ENCODE measurements around the gene NUMB. TPM values are rescaled to one million over a fixed set of nuclear protein-coding genes. Genes with fewer than 3 reads are reported as not detected.

The NUMB gene
- total and polyA plus RNA-seq, 2 donors (not counting 3 experiments of a cell fraction or from before 2014, with no cell fraction given): 128 to 164 TPM

DNA sequence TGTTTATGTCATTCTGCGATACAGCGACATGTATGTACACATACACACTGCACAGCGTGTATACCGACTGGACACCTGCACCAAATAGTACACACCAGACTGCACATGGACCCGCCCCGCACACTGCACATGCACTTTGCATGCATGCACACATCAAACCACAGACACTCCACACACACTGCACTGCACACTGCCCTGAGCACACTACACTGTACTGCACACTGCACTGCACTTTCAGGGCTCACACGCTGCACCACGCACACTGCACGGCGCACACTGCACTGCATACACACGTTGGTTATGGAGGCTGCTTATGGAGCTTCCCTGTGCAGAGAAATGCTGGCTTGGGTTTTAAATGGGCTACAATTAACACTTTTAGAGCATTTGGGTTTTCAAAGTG lies 219.4 kb downstream of the NUMB start:
- TF ChIP-seq, protein P1, sequence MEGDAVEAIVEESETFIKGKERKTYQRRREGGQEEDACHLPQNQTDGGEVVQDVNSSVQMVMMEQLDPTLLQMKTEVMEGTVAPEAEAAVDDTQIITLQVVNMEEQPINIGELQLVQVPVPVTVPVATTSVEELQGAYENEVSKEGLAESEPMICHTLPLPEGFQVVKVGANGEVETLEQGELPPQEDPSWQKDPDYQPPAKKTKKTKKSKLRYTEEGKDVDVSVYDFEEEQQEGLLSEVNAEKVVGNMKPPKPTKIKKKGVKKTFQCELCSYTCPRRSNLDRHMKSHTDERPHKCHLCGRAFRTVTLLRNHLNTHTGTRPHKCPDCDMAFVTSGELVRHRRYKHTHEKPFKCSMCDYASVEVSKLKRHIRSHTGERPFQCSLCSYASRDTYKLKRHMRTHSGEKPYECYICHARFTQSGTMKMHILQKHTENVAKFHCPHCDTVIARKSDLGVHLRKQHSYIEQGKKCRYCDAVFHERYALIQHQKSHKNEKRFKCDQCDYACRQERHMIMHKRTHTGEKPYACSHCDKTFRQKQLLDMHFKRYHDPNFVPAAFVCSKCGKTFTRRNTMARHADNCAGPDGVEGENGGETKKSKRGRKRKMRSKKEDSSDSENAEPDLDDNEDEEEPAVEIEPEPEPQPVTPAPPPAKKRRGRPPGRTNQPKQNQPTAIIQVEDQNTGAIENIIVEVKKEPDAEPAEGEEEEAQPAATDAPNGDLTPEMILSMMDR (IDR thresholded peaks at IDR 0.05; ENCODE audit: extremely low read depth in 1 of 2, insufficient read depth in 1 of 2, low read depth in 1 of 2, low read length in 2 of 2): no peak
- TF ChIP-seq, protein P2, sequence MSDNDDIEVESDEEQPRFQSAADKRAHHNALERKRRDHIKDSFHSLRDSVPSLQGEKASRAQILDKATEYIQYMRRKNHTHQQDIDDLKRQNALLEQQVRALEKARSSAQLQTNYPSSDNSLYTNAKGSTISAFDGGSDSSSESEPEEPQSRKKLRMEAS (IDR thresholded peaks at IDR 0.05; ENCODE audit: insufficient read depth, insufficient read length): no peak
- TF ChIP-seq POLR2A (IDR thresholded peaks at IDR 0.05; ENCODE audit: low read depth, low read length) (no peak), GATA2 (IDR thresholded peaks at IDR 0.05; ENCODE audit: insufficient read depth, insufficient read length, low read depth, low read length) (no peak), FOS (IDR thresholded peaks at IDR 0.05; ENCODE audit: borderline replicate concordance, insufficient read depth, low read length) (no peak), POLR2AphosphoS5 (IDR thresholded peaks at IDR 0.05; ENCODE audit: insufficient read depth, low read depth, low read length) (no peak), MYC (IDR thresholded peaks at IDR 0.05; ENCODE audit: low read depth, low read length) (no peak), JUN (IDR thresholded peaks at IDR 0.05; ENCODE audit: borderline replicate concordance, insufficient read depth, insufficient read length, low read depth) (no peak)
- intact Hi-C loops (cut with micrococcal nuclease): no loop called here
- peaks cover 5 to 6% of the 10 kb centered on the region in 2 experiments for H3K27me3 ChIP-seq (ENCODE audit: control insufficient read depth in 2 of 2, insufficient read depth in 2 of 2, low read length in 2 of 2)
- H3K4me1 ChIP-seq (ENCODE audit: control insufficient read depth, extremely low read depth, insufficient read depth, low read length): peaks cover 21% of the 10 kb centered on the region
- no peaks in the 10 kb centered on the region for H3K79me2 ChIP-seq (ENCODE audit: control insufficient read depth, insufficient read depth, low read length)
- H3K36me3 ChIP-seq (ENCODE audit: control insufficient read depth in 2 of 2, extremely low read depth in 1 of 2, insufficient read depth in 2 of 2, low read length in 2 of 2): no peaks in the 10 kb centered on the region
- no TSS peak for BruUV-seq (replicated peaks)
- no peak overlapping the region for H3K9ac ChIP-seq (replicated peaks; ENCODE audit: extremely low read depth, insufficient read depth, low read length)
- H3K9me1 ChIP-seq (replicated peaks; ENCODE audit: control insufficient read depth, extremely low read depth, insufficient read depth, low read length): no peaks in the 10 kb centered on the region
- CTCF ChIA-PET: interaction anchor here (1.2 to 1.8 kb wide), 4 partner anchors 29 to 66 kb away, joined by 3 to 8 read pairs (median 6); no protein-coding TSS in a partner anchor
- POLR2A ChIA-PET: no interaction called here
- no peak overlapping the region for H3K4me2 ChIP-seq (ENCODE audit: insufficient read depth, low read length)
- FAIRE-seq (no peak), DNase-seq (ENCODE audit: low read depth, low spot score) (no peak)
- H3K9me3 ChIP-seq (replicated peaks; ENCODE audit: control insufficient read depth, insufficient read depth, low read length): no peaks in the 10 kb centered on the region
- dilution Hi-C loops (cut with MboI; ENCODE audit: extremely low pct_ligation_motif_present, low sequenced_read_pairs): no loop called here
- no peak overlapping the region for H3K4me3 ChIP-seq (replicated peaks in 1 of 3; ENCODE audit: insufficient read depth in 1 of 3, low read depth in 1 of 3, low read length in 3 of 3)
- no peak overlapping the region for H3K27ac ChIP-seq (ENCODE audit: insufficient read depth, low read depth, low read length)
- H2AFZ ChIP-seq (ENCODE audit: low read depth, low read length): no peak overlapping the region
- no peaks in the 10 kb centered on the region for H4K20me1 ChIP-seq (replicated peaks; ENCODE audit: control insufficient read depth, extremely low read depth, insufficient read depth, low read length)

All from endothelial cell of umbilical vein (primary cell).